ENCODE data around the gene LYPD6B.

Gene LYPD6B

GRCh38 chr2:149141046-149141445 is 102.5 kb downstream of the LYPD6B start:
- Histone ChIP-seq H3K4me1 (ENCODE audit: insufficient read depth, poor library complexity, severe bottlenecking) (no peaks in the 10 kb centered on the region), H3K4me3 (ENCODE audit: severe bottlenecking) (no peak overlapping the region), H3K36me3 (ENCODE audit: low read depth) (no peaks in the 10 kb centered on the region), H3K9me3 (ENCODE audit: severe bottlenecking) (no peaks in the 10 kb centered on the region), H3K27me3 (ENCODE audit: insufficient read depth, poor library complexity, severe bottlenecking) (no peaks in the 10 kb centered on the region), H3K27ac (ENCODE audit: poor library complexity, severe bottlenecking) (no peak overlapping the region)
- DNase-seq (ENCODE audit: low spot score) (no peak), ATAC-seq (ENCODE audit: low read depth) (no peak)
- no peak for TF ChIP-seq CTCF (IDR thresholded peaks at IDR 0.05; ENCODE audit: poor library complexity, severe bottlenecking)

- Histone ChIP-seq H3K27me3 (ENCODE audit: insufficient read depth, poor library complexity, severe bottlenecking) (no peaks in the 10 kb centered on the region), H3K9me3 (ENCODE audit: severe bottlenecking) (no peaks in the 10 kb centered on the region), H3K4me1 (ENCODE audit: insufficient read depth, poor library complexity, severe bottlenecking) (no peaks in the 10 kb centered on the region), H3K36me3 (ENCODE audit: low read depth) (no peaks in the 10 kb centered on the region), H3K27ac (ENCODE audit: poor library complexity, severe bottlenecking) (no peak overlapping the region), H3K4me3 (ENCODE audit: severe bottlenecking) (no peak overlapping the region)
- DNase-seq (ENCODE audit: low spot score) (no peak), ATAC-seq (ENCODE audit: low read depth) (no peak)
- no peak for TF ChIP-seq CTCF (IDR thresholded peaks at IDR 0.05; ENCODE audit: poor library complexity, severe bottlenecking)
Observed at GRCh38 chr2:149143734-149144133, 105.2 kb downstream of the LYPD6B start.

GRCh38 chr2:149145314-149146295 is 107.1 kb downstream of the LYPD6B start:
- Histone ChIP-seq H3K4me1 (ENCODE audit: insufficient read depth, poor library complexity, severe bottlenecking) (no peaks in the 10 kb centered on the region), H3K36me3 (ENCODE audit: low read depth) (no peaks in the 10 kb centered on the region), H3K27ac (ENCODE audit: poor library complexity, severe bottlenecking) (no peak overlapping the region), H3K4me3 (ENCODE audit: severe bottlenecking) (no peak overlapping the region), H3K27me3 (ENCODE audit: insufficient read depth, poor library complexity, severe bottlenecking) (no peaks in the 10 kb centered on the region), H3K9me3 (ENCODE audit: severe bottlenecking) (no peaks in the 10 kb centered on the region)
- DNase-seq (ENCODE audit: low spot score) (no peak), ATAC-seq (ENCODE audit: low read depth) (no peak)
- TF ChIP-seq CTCF (IDR thresholded peaks at IDR 0.05; ENCODE audit: poor library complexity, severe bottlenecking) = no peak

DNA sequence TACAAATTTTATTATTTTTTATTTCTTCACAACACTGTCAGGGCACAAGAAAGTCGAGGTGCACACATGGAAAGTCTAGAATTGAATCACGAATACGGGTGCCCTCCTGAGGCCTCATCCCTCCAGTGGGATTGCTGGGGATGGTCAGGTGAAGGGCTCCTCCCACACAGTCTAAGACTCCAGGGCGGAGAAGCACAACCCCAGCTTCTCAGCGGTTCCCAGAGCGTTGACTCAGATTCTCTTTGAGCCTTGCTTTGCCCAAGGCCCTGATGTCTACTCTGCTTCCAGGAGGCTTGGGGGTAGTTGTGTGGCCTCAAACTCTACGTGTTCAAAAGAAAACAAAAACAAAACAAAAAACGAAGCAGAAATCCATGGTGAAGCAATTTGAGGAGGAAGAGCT is 108.4 kb downstream of the LYPD6B start:
- H3K27ac ChIP-seq (ENCODE audit: poor library complexity, severe bottlenecking) = no peak overlapping the region
- no peaks in the 10 kb centered on the region for H3K36me3 ChIP-seq (ENCODE audit: low read depth)
- H3K27me3 ChIP-seq (ENCODE audit: insufficient read depth, poor library complexity, severe bottlenecking) = no peaks in the 10 kb centered on the region
- no peaks in the 10 kb centered on the region for H3K9me3 ChIP-seq (ENCODE audit: severe bottlenecking)
- no peak overlapping the region for H3K4me3 ChIP-seq (ENCODE audit: severe bottlenecking)
- no peaks in the 10 kb centered on the region for H3K4me1 ChIP-seq (ENCODE audit: insufficient read depth, poor library complexity, severe bottlenecking)
- no peak for ATAC-seq (ENCODE audit: low read depth)
- TF ChIP-seq CTCF (IDR thresholded peaks at IDR 0.05; ENCODE audit: poor library complexity, severe bottlenecking) = no peak
- no peak for DNase-seq (ENCODE audit: low spot score)
